ENCODE results near the gene MMP24OS. TPM values are rescaled to one million over a fixed set of nuclear protein-coding genes. Genes with fewer than 3 reads are reported as not detected.

MMP24OS gene
- total RNA-seq, 1 donor from 2014 or later = 94.6 TPM

DNA sequence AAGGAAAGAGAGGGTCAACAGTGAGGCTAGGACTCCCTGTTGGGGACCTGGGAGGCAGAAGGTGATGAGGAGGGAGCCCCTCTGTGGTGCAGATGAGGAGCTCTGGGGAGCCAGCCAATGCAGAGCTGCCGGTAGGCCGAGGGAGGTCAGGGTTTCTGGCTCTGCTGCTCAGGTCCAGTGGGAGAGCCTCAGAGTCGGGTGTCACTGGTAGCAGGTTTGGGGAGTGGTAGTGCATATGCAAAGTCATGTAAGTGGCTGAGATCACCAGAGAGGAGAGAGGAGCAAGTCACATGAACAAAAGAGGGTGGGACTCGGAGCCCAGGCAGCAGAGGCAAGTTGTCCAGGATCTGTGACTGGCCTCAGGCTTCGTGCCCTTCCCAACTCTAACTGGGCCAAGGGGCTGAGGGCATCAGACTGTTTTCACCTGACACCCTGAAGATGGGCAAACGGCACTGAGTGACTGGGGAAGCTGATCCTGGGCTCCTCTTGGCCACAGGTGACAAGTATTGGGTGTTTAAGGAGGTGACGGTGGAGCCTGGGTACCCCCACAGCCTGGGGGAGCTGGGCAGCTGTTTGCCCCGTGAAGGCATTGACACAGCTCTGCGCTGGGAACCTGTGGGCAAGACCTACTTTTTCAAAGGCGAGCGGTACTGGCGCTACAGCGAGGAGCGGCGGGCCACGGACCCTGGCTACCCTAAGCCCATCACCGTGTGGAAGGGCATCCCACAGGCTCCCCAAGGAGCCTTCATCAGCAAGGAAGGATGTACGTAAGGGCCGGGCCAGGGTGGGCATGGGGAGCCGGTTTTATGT, 6.6 kb downstream of the MMP24OS start:
- H3K27ac Mint-ChIP-seq (ENCODE audit: unreplicated experiment) = no peak overlapping the region
- no peak for DNase-seq (ENCODE audit: low spot score)
- no peaks in the 10 kb centered on the region for H3K27me3 Mint-ChIP-seq (ENCODE audit: low read depth)
- H3K4me1 Mint-ChIP-seq (ENCODE audit: low read depth) = peaks cover 4% of the 10 kb centered on the region
- H3K36me3 Mint-ChIP-seq (ENCODE audit: low read depth) = peaks cover 13% of the 10 kb centered on the region
- H3K9me3 Mint-ChIP-seq (ENCODE audit: low read depth) = no peaks in the 10 kb centered on the region
- TF ChIP-seq, protein P1, sequence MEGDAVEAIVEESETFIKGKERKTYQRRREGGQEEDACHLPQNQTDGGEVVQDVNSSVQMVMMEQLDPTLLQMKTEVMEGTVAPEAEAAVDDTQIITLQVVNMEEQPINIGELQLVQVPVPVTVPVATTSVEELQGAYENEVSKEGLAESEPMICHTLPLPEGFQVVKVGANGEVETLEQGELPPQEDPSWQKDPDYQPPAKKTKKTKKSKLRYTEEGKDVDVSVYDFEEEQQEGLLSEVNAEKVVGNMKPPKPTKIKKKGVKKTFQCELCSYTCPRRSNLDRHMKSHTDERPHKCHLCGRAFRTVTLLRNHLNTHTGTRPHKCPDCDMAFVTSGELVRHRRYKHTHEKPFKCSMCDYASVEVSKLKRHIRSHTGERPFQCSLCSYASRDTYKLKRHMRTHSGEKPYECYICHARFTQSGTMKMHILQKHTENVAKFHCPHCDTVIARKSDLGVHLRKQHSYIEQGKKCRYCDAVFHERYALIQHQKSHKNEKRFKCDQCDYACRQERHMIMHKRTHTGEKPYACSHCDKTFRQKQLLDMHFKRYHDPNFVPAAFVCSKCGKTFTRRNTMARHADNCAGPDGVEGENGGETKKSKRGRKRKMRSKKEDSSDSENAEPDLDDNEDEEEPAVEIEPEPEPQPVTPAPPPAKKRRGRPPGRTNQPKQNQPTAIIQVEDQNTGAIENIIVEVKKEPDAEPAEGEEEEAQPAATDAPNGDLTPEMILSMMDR (IDR thresholded peaks at IDR 0.05) = no peak
- H3K4me3 Mint-ChIP-seq (ENCODE audit: unreplicated experiment) = no peak overlapping the region

GRCh38 chr20:35270021-35270902, 7.7 kb downstream of the MMP24OS start:
- no peak overlapping the region for H3K27ac Mint-ChIP-seq (ENCODE audit: unreplicated experiment)
- H3K4me1 Mint-ChIP-seq (ENCODE audit: low read depth) = no peaks in the 10 kb centered on the region
- no peaks in the 10 kb centered on the region for H3K27me3 Mint-ChIP-seq (ENCODE audit: low read depth)
- no peak overlapping the region for H3K4me3 Mint-ChIP-seq (ENCODE audit: unreplicated experiment)
- TF ChIP-seq, protein P1 (IDR thresholded peaks at IDR 0.05) = no peak
- no peak for DNase-seq (ENCODE audit: low spot score)
- H3K9me3 Mint-ChIP-seq (ENCODE audit: low read depth) = no peaks in the 10 kb centered on the region
- H3K36me3 Mint-ChIP-seq (ENCODE audit: low read depth) = peaks cover 13% of the 10 kb centered on the region

GRCh38 chr20:35269055-35269781, 8.7 kb downstream of the MMP24OS start:
- Mint-ChIP-seq H3K4me1 (ENCODE audit: low read depth) (no peaks in the 10 kb centered on the region), H3K27me3 (ENCODE audit: low read depth) (no peaks in the 10 kb centered on the region), H3K9me3 (ENCODE audit: low read depth) (no peaks in the 10 kb centered on the region), H3K27ac (ENCODE audit: unreplicated experiment) (no peak overlapping the region), H3K36me3 (ENCODE audit: low read depth) (peaks cover 13% of the 10 kb centered on the region), H3K4me3 (ENCODE audit: unreplicated experiment) (no peak overlapping the region)
- TF ChIP-seq, protein P1 (IDR thresholded peaks at IDR 0.05) = peak; percentile 86
- no peak for DNase-seq (ENCODE audit: low spot score)

DNA sequence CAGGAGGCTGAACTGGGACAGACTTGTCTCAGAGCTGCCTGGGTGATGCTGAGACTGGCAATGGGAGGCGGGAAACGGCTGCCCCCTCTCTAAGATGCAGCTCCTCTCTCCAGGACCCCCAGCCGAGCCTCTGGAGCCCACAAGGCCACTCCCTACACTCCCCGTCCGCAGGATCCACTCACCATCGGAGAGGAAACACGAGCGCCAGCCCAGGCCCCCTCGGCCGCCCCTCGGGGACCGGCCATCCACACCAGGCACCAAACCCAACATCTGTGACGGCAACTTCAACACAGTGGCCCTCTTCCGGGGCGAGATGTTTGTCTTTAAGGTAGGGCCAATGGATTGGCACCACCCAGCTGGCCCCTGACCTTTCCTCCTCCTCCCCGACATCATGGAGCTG, 10.8 kb downstream of the MMP24OS start:
- TF ChIP-seq, protein P1 (IDR thresholded peaks at IDR 0.05) = no peak
- Mint-ChIP-seq H3K4me3 (ENCODE audit: unreplicated experiment) (no peak overlapping the region), H3K27me3 (ENCODE audit: low read depth) (no peaks in the 10 kb centered on the region), H3K4me1 (ENCODE audit: low read depth) (peaks cover 15% of the 10 kb centered on the region), H3K27ac (ENCODE audit: unreplicated experiment) (no peak overlapping the region), H3K36me3 (ENCODE audit: low read depth) (peaks cover 13% of the 10 kb centered on the region), H3K9me3 (ENCODE audit: low read depth) (no peaks in the 10 kb centered on the region)
- DNase-seq (ENCODE audit: low spot score) = no peak

DNA sequence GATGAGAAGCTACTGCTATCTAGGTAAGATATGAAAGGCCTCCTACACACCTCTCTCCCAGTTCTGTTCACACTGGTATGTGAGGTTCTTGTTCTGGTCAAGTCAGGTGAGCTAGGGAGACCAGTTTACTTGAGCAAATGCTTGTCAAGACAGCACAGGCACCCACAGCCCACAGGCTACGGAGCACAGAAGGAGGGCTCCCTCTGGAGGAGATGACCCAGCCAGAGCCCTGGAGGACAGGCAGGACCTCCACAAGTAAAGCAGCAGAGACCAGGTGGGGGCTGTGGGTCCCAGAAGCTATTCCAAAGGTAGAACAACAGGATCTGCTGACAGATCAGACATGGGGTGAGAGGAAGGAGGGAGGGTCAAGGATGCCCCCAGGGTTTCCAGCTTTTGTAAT, 13.2 kb downstream of the MMP24OS start:
- Mint-ChIP-seq H3K4me3 (ENCODE audit: unreplicated experiment) (no peak overlapping the region), H3K27ac (ENCODE audit: unreplicated experiment) (no peak overlapping the region)

More for the DNA sequence above, 13.2 kb downstream of the MMP24OS start:
- Mint-ChIP-seq H3K4me1 (ENCODE audit: low read depth) (peaks cover 15% of the 10 kb centered on the region), H3K9me3 (ENCODE audit: low read depth) (no peaks in the 10 kb centered on the region), H3K36me3 (ENCODE audit: low read depth) (peaks cover 9% of the 10 kb centered on the region), H3K27me3 (ENCODE audit: low read depth) (no peaks in the 10 kb centered on the region)
- no peak for DNase-seq (ENCODE audit: low spot score)
- TF ChIP-seq, protein P1 (IDR thresholded peaks at IDR 0.05) = peak; percentile 36
